Activated CD8-positive, alpha-beta T cell treated with anti-CD3 and anti-CD28 coated beads for 36 hours (primary cell): ENCODE measurements around the gene TCF4. TPM values are rescaled to one million over a fixed set of nuclear protein-coding genes. Genes with fewer than 3 reads are reported as not detected.

Source experiments
- ATAC-seq: fragments of 200-7000 bp; cut with Tn5 transposase; one replicate; pipeline ENCODE4 v1.10.0; 2021; ENCODE audit warnings: mild to moderate bottlenecking, moderate library complexity
- CTCF ChIA-PET: fragments of 350-600 bp; sonication (Branson Sonifier 250); formaldehyde crosslinking; loops from one replicate; lab custom pipeline; 2021; ENCODE audit warnings: antibody characterized with exemption; lab: Charles Lee
- POLR2A ChIA-PET: fragments of 350-600 bp; sonication (Branson Sonifier 250); formaldehyde crosslinking; loops from one replicate; lab custom pipeline; 2021; ENCODE audit warnings: antibody characterized with exemption; lab: Charles Lee
- DNase-seq: peaks from one replicate; pipeline ENCODE4 v3.0.0-alpha.2; 2020
- H3K27ac Mint-ChIP-seq: one replicate; pipeline ENCODE4 v1.8.0; 2021; ENCODE audit warnings: mild to moderate bottlenecking, mixed read lengths
- H3K27me3 Mint-ChIP-seq: one replicate; pipeline ENCODE4 v1.8.0; 2021; ENCODE audit warnings: mixed read lengths
- H3K36me3 Mint-ChIP-seq: one replicate; pipeline ENCODE4 v1.8.0; 2021; ENCODE audit warnings: low read depth, mixed read lengths
- H3K4me1 Mint-ChIP-seq: one replicate; pipeline ENCODE4 v1.8.0; 2021; ENCODE audit warnings: low read depth, mixed read lengths
- H3K4me3 Mint-ChIP-seq: one replicate; pipeline ENCODE4 v1.8.0; 2021; ENCODE audit warnings: mild to moderate bottlenecking, moderate library complexity, mixed read lengths
- H3K9me3 Mint-ChIP-seq: one replicate; pipeline ENCODE4 v1.8.0; 2021; ENCODE audit warnings: mixed read lengths
- CTCF ChIP-seq: fragments of 200-600 bp; IDR thresholded peaks from one replicate; pipeline ENCODE4 v1.8.0; 2022; ENCODE audit warnings: antibody characterized with exemption, mild to moderate bottlenecking
- intact Hi-C: fragments of 100-400 bp; cut with micrococcal nuclease; formaldehyde crosslinking; loops from one replicate; pipeline ENCODE4 v1.10.0; 2022
- total RNA-seq, 2 experiments: library from RNA; stranded (reverse); gene quantifications; one replicate each; pipeline ENCODE4 v1.2.3, GENCODE V29; 2021

TCF4 gene
- total RNA-seq, 2 experiments from 2014 or later, result 1.2 to 1.4 TPM

- CTCF ChIA-PET, result no interaction called here
- no peaks in the 10 kb centered on the region for H3K9me3 Mint-ChIP-seq
- H3K27me3 Mint-ChIP-seq, result no peaks in the 10 kb centered on the region
- H3K4me3 Mint-ChIP-seq, result no peak overlapping the region
- H3K36me3 Mint-ChIP-seq, result no peaks in the 10 kb centered on the region
- intact Hi-C loops, result no loop called here
- DNase-seq, result no peak
- no peak for ATAC-seq
- no peak for TF ChIP-seq CTCF
- no peak overlapping the region for H3K27ac Mint-ChIP-seq
- H3K4me1 Mint-ChIP-seq, result peaks cover 2% of the 10 kb centered on the region
- POLR2A ChIA-PET, result no interaction called here
These were observed 183.7 kb downstream of the TCF4 start for GRCh38 chr18:55404136-55404830.

DNA sequence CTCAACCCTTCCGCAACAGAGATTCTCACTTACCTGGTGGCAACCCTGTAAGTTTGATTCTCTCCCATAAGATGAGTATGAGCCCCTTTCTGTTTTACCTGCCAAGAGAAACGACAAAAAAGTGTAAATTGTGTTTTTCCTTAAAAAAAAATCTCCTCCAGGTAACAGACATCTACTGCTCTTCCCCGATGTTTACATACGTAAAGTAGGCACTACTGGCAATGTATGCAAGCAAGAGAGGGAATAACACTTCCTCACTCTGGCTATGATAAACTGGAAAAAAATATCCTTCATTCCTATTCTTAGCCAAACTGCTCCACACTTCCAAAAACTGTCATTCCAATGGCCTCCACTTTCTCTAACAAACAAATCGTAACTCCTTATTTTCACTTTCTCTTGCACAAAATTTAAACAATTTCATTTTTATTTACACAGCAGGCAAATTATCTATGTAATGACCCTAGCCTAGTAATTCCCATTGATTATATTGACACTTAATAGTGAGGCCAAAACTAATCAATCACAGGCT lies 184.5 kb downstream of the TCF4 start:
- POLR2A ChIA-PET, result no interaction called here
- ATAC-seq (no peak), DNase-seq (no peak)
- H3K27ac Mint-ChIP-seq, result no peak overlapping the region
- TF ChIP-seq CTCF, result no peak
- H3K36me3 Mint-ChIP-seq, result no peaks in the 10 kb centered on the region
- H3K4me3 Mint-ChIP-seq, result no peak overlapping the region
- CTCF ChIA-PET, result no interaction called here
- peaks cover 2% of the 10 kb centered on the region for H3K4me1 Mint-ChIP-seq
- intact Hi-C loops, result no loop called here
- H3K27me3 Mint-ChIP-seq, result no peaks in the 10 kb centered on the region
- H3K9me3 Mint-ChIP-seq, result no peaks in the 10 kb centered on the region

DNA sequence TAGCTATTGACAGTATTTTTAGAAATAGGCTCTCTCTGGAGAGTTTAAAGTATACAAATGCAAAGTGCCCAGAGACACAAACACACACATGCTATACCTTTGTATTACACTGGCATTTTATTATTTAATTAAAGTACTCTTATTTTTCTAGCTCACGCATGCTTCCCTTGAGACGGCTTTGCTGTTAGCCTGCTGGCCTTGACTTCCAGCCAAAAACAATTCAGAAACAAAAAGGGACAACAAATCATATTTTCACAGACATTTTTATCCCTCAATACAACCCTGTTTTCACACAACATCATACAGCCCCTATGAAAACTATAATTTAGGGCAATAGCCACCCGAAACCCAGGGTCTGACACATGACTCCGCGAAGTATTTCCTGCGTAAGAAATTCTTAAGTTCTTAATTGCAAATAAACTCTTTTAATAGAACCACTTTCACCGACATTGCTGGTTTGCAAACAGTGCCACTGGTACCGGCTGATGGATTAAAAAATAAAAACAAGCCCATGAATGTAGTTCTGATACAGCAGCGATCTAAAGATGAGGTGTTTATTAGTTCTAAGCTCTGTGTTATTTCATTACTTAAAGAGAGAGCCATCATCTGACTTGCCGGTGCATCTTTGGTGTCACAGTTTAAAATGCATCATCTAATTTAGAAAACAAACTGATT lies 185.1 kb downstream of the TCF4 start:
- no peak for ATAC-seq
- Mint-ChIP-seq H3K4me1 (peaks cover 2% of the 10 kb centered on the region), H3K27ac (no peak overlapping the region), H3K27me3 (no peaks in the 10 kb centered on the region), H3K9me3 (no peaks in the 10 kb centered on the region), H3K36me3 (no peaks in the 10 kb centered on the region), H3K4me3 (no peak overlapping the region)
- intact Hi-C loops, result no loop called here
- CTCF ChIA-PET, result interaction anchor here (1.4 kb wide), 1 partner anchor 18 kb away, joined by 4 read pairs; no protein-coding TSS in a partner anchor
- POLR2A ChIA-PET, result interaction anchor here (0.6 to 0.7 kb wide), 3 partner anchors 52 to 152 kb away, joined by 3 to 4 read pairs (median 3); no protein-coding TSS in a partner anchor
- DNase-seq, result no peak
- TF ChIP-seq CTCF, result no peak

GRCh38 chr18:55401638-55402191 lies 186.3 kb downstream of the TCF4 start:
- Mint-ChIP-seq H3K27me3 (no peaks in the 10 kb centered on the region), H3K4me3 (no peak overlapping the region)

More at GRCh38 chr18:55401638-55402191, 186.3 kb downstream of the TCF4 start:
- POLR2A ChIA-PET, result no interaction called here
- DNase-seq, result no peak
- CTCF ChIA-PET, result interaction anchor here (1.4 kb wide), 1 partner anchor 17 kb away, joined by 4 read pairs; no protein-coding TSS in a partner anchor
- intact Hi-C loops, result no loop called here
- Mint-ChIP-seq H3K9me3 (no peaks in the 10 kb centered on the region), H3K36me3 (no peaks in the 10 kb centered on the region), H3K27ac (no peak overlapping the region), H3K4me1 (peaks cover 2% of the 10 kb centered on the region)
- TF ChIP-seq CTCF, result no peak
- ATAC-seq, result no peak
